WTC11 (cell line): ENCODE data around the gene RTCA.

Experiments used
- CTCF ChIP-seq: fragments of 200-600 bp; IDR thresholded peaks from 2 replicates; pipeline ENCODE4 v1.8.0; 2022; ENCODE audit warnings: antibody characterized with exemption
- TP53 ChIP-seq: sonication (generic); formaldehyde crosslinking; IDR thresholded peaks from 2 replicates; pipeline ENCODE4 v1.8.1; 2023; ENCODE audit warnings: mild to moderate bottlenecking, missing genetic modification reagents
- USF2 ChIP-seq: sonication (generic); formaldehyde crosslinking; IDR thresholded peaks from 2 replicates; pipeline ENCODE4 v1.8.1; 2023; ENCODE audit warnings: mild to moderate bottlenecking, missing genetic modification reagents, moderate library complexity
- ZNF396 ChIP-seq: fragments of 250-450 bp; sonication (Bioruptor Pico); IDR thresholded peaks from 2 replicates; pipeline ENCODE4 v1.8.0; 2021; ENCODE audit warnings: mild to moderate bottlenecking, moderate library complexity, borderline replicate concordance
- TF ChIP-seq, protein P1 (sequence below): sonication (generic); formaldehyde crosslinking; IDR thresholded peaks from 2 replicates; pipeline ENCODE4 v1.8.0; 2022; ENCODE audit warnings: mild to moderate bottlenecking, missing genetic modification reagents
- TF ChIP-seq, protein P2 (sequence below): sonication (generic); formaldehyde crosslinking; IDR thresholded peaks from 2 replicates; pipeline ENCODE4 v1.8.0; 2022; ENCODE audit warnings: missing genetic modification reagents
- TF ChIP-seq, protein P3 (sequence below): sonication (generic); formaldehyde crosslinking; IDR thresholded peaks from 2 replicates; pipeline ENCODE4 v1.8.0; 2022; ENCODE audit warnings: mild to moderate bottlenecking, missing genetic modification reagents

GRCh38 chr1:100304921-100305320, 38.9 kb downstream of the RTCA start:
- TF ChIP-seq TP53 (CRISPR knock-in tag) (no peak), USF2 (no peak), CTCF (no peak), ZNF396 (CRISPR knock-in tag) (no peak)
- TF ChIP-seq, protein P1, sequence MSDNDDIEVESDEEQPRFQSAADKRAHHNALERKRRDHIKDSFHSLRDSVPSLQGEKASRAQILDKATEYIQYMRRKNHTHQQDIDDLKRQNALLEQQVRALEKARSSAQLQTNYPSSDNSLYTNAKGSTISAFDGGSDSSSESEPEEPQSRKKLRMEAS (CRISPR knock-in tag), result no peak
- TF ChIP-seq, protein P2, sequence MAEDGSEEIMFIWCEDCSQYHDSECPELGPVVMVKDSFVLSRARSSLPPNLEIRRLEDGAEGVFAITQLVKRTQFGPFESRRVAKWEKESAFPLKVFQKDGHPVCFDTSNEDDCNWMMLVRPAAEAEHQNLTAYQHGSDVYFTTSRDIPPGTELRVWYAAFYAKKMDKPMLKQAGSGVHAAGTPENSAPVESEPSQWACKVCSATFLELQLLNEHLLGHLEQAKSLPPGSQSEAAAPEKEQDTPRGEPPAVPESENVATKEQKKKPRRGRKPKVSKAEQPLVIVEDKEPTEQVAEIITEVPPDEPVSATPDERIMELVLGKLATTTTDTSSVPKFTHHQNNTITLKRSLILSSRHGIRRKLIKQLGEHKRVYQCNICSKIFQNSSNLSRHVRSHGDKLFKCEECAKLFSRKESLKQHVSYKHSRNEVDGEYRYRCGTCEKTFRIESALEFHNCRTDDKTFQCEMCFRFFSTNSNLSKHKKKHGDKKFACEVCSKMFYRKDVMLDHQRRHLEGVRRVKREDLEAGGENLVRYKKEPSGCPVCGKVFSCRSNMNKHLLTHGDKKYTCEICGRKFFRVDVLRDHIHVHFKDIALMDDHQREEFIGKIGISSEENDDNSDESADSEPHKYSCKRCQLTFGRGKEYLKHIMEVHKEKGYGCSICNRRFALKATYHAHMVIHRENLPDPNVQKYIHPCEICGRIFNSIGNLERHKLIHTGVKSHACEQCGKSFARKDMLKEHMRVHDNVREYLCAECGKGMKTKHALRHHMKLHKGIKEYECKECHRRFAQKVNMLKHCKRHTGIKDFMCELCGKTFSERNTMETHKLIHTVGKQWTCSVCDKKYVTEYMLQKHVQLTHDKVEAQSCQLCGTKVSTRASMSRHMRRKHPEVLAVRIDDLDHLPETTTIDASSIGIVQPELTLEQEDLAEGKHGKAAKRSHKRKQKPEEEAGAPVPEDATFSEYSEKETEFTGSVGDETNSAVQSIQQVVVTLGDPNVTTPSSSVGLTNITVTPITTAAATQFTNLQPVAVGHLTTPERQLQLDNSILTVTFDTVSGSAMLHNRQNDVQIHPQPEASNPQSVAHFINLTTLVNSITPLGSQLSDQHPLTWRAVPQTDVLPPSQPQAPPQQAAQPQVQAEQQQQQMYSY, result no peak
- TF ChIP-seq, protein P3, sequence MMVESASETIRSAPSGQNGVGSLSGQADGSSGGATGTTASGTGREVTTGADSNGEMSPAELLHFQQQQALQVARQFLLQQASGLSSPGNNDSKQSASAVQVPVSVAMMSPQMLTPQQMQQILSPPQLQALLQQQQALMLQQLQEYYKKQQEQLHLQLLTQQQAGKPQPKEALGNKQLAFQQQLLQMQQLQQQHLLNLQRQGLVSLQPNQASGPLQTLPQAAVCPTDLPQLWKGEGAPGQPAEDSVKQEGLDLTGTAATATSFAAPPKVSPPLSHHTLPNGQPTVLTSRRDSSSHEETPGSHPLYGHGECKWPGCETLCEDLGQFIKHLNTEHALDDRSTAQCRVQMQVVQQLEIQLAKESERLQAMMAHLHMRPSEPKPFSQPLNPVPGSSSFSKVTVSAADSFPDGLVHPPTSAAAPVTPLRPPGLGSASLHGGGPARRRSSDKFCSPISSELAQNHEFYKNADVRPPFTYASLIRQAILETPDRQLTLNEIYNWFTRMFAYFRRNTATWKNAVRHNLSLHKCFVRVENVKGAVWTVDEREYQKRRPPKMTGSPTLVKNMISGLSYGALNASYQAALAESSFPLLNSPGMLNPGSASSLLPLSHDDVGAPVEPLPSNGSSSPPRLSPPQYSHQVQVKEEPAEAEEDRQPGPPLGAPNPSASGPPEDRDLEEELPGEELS (CRISPR knock-in tag), result no peak
